ENCODE measurements around the gene ABHD12B.

GRCh38 chr14:50904719-50905118 is 32.9 kb downstream of the ABHD12B start:
- TF ChIP-seq CTCF (IDR thresholded peaks at IDR 0.05; ENCODE audit: low read depth, low read length): no peak
- no peak for TF ChIP-seq EZH2phosphoT487 (IDR thresholded peaks at IDR 0.05; ENCODE audit: low read depth)
